Tongue (tissue), 2 donors: ENCODE data around the gene ALKBH7. TPM values are rescaled to one million over a fixed set of nuclear protein-coding genes. Genes with fewer than 3 reads are reported as not detected.

ENCODE experiments used
- DNase-seq: peaks from one replicate; pipeline ENCODE4 v3.0.0-alpha.2; 2015
- total RNA-seq: library from RNA; depleted of rRNA; stranded (reverse); fragments of >200 nt; gene quantifications from one replicate; pipeline ENCODE4 v1.2.3, GENCODE V29; 2014

The ALKBH7 gene
- total RNA-seq, 1 donor from 2014 or later = 92.1 TPM

GRCh38 chr19:6364353-6364752, 8.2 kb upstream of the ALKBH7 start:
- DNase-seq = no peak

- DNase-seq = peak; percentile 100
These were observed 660 bp downstream of the ALKBH7 start for GRCh38 chr19:6373096-6373812.

- DNase-seq = no peak
These were observed 1.2 kb downstream of the ALKBH7 start for GRCh38 chr19:6373813-6374108.

GRCh38 chr19:6374161-6374709, 1.6 kb downstream of the ALKBH7 start:
- no peak for DNase-seq

GRCh38 chr19:6374711-6375410, 2.3 kb downstream of the ALKBH7 start:
- no peak for DNase-seq

- no peak for DNase-seq
These were observed 2.9 kb downstream of the ALKBH7 start, which contains the start of gene PSPN for GRCh38 chr19:6375411-6376010. Gene PSPN, minus strand, starts transcription at chr19:6375933. Its CDS starts 84 bp downstream, at chr19:6375849.

- no peak for DNase-seq
These were observed 4.1 kb downstream of the ALKBH7 start for GRCh38 chr19:6376512-6377190.

- DNase-seq = peak; percentile 51
These were observed 5.4 kb downstream of the ALKBH7 start for GRCh38 chr19:6378041-6378440.

- DNase-seq = no peak
These were observed 5.9 kb downstream of the ALKBH7 start for GRCh38 chr19:6378486-6378885.

- DNase-seq = no peak
These were observed 7.2 kb downstream of the ALKBH7 start for GRCh38 chr19:6379744-6380143.

- no peak for DNase-seq
These were observed 8.6 kb downstream of the ALKBH7 start for GRCh38 chr19:6381030-6381750.

GRCh38 chr19:6383188-6383587, 10.6 kb downstream of the ALKBH7 start:
- no peak for DNase-seq

- no peak for DNase-seq
These were observed 11.8 kb downstream of the ALKBH7 start for GRCh38 chr19:6384381-6384780.

GRCh38 chr19:6387372-6387771, 14.8 kb downstream of the ALKBH7 start:
- no peak for DNase-seq

- no peak for DNase-seq
These were observed 19.9 kb downstream of the ALKBH7 start for GRCh38 chr19:6392221-6393073.

GRCh38 chr19:6393074-6393982, 20.7 kb downstream of the ALKBH7 start, which contains the start of gene GTF2F1:
Gene GTF2F1, minus strand, starts transcription at chr19:6393164. Its CDS starts 169 bp downstream, at chr19:6392995.
- peak; percentile 99 for DNase-seq

GRCh38 chr19:6393983-6394412, 21.4 kb downstream of the ALKBH7 start:
- no peak for DNase-seq

GRCh38 chr19:6394831-6395230, 22.2 kb downstream of the ALKBH7 start:
- no peak for DNase-seq

GRCh38 chr19:6396305-6396704, 23.7 kb downstream of the ALKBH7 start:
- DNase-seq = no peak
